ENCODE data around the gene PACSIN2. TPM values are rescaled to one million over a fixed set of nuclear protein-coding genes. Genes with fewer than 3 reads are reported as not detected.
A peak's percentile ranks its signal among the peaks of the same experiment; 100 is the strongest.

The PACSIN2 gene
- total and polyA plus RNA-seq, 2 of the 13 experiments (the other 11 are each of a cell fraction or from before 2014, with no cell fraction given), result 54.1 to 68.8 TPM

- TF ChIP-seq ZNF552 (CRISPR knock-in tag; IDR thresholded peaks at IDR 0.05; ENCODE audit: borderline replicate concordance), result no peak
- TF ChIP-seq NKX3-1 (CRISPR knock-in tag; IDR thresholded peaks at IDR 0.05), result no peak
- TF ChIP-seq ZSCAN22 (CRISPR knock-in tag; IDR thresholded peaks at IDR 0.05), result no peak
- no peak for TF ChIP-seq FOXO4 (CRISPR knock-in tag; conservative IDR thresholded peaks at IDR 0.05)
- no peak for TF ChIP-seq MXD1 (CRISPR knock-in tag; IDR thresholded peaks at IDR 0.05)
- no peak for TF ChIP-seq ZNF318 (CRISPR knock-in tag; IDR thresholded peaks at IDR 0.05)
- no peak for TF ChIP-seq CENPT (CRISPR knock-in tag; IDR thresholded peaks at IDR 0.05; ENCODE audit: low read depth)
- no peak for TF ChIP-seq RAD21 (CRISPR knock-in tag; IDR thresholded peaks at IDR 0.05)
- TF ChIP-seq ZNF138 (CRISPR knock-in tag; IDR thresholded peaks at IDR 0.05; ENCODE audit: low read depth), result no peak
- TF ChIP-seq PRDM15 (CRISPR knock-in tag; IDR thresholded peaks at IDR 0.05), result no peak
- TF ChIP-seq ZNF792 (CRISPR knock-in tag; IDR thresholded peaks at IDR 0.05), result peak; percentile 72; the same call in 1 of the 2 replicates
- no peak for TF ChIP-seq ZNF546 (CRISPR knock-in tag; conservative IDR thresholded peaks at IDR 0.05)
- TF ChIP-seq ZNF430 (CRISPR knock-in tag; IDR thresholded peaks at IDR 0.05), result peak; percentile 30; the same call in 1 of the 2 replicates
- no peak for TF ChIP-seq ZNF367 (CRISPR knock-in tag; IDR thresholded peaks at IDR 0.05; ENCODE audit: borderline replicate concordance)
- no peak for TF ChIP-seq TEF (CRISPR knock-in tag; IDR thresholded peaks at IDR 0.05)
These were observed 74.9 kb downstream of the PACSIN2 start (continued) for GRCh38 chr22:42939941-42940653.
